Mammary epithelial cell (primary cell): Measurements from ENCODE around the gene LPP.

Experiments used
- EZH2 ChIP-seq: IDR thresholded peaks from 2 replicates; pipeline ENCODE4 v1.6.1; 2012; ENCODE audit warnings: low read length, inconsistent platforms, borderline replicate concordance
- TF ChIP-seq, protein P1 (sequence below), 2 donors: IDR thresholded peaks in 1 of 2; conservative IDR thresholded peaks in 1 of 2; 2 replicates each; pipeline ENCODE4 v1.5.1; 2011 to 2012; ENCODE audit warnings: inconsistent platforms in 2 of 2, low read length in 2 of 2, mild to moderate bottlenecking in 2 of 2, control low read depth in 1 of 2, low read depth in 1 of 2; ENCODE audit not compliant: insufficient read depth in 1 of 2; ENCODE audit errors: extremely low read depth in 1 of 2

DNA sequence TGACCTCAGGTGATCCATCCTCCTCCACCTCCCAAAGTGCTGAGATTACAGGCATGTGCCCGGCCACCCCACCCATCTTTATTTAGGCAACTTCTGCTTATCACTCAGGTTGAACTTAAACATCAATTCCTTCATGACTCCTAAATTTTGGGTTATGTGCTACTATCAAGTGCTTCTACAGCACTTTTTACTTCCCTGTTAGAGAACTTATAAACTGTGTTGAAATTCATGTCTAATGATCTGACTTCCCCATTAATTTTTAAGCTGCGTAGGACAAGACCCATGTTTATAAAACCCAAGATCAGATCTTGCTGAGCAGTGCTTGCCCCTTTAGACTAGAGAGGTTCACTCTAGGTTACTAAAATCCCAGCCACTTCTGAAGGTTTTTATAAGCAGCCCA is 751.6 kb downstream of the LPP start:
- TF ChIP-seq, protein P1, sequence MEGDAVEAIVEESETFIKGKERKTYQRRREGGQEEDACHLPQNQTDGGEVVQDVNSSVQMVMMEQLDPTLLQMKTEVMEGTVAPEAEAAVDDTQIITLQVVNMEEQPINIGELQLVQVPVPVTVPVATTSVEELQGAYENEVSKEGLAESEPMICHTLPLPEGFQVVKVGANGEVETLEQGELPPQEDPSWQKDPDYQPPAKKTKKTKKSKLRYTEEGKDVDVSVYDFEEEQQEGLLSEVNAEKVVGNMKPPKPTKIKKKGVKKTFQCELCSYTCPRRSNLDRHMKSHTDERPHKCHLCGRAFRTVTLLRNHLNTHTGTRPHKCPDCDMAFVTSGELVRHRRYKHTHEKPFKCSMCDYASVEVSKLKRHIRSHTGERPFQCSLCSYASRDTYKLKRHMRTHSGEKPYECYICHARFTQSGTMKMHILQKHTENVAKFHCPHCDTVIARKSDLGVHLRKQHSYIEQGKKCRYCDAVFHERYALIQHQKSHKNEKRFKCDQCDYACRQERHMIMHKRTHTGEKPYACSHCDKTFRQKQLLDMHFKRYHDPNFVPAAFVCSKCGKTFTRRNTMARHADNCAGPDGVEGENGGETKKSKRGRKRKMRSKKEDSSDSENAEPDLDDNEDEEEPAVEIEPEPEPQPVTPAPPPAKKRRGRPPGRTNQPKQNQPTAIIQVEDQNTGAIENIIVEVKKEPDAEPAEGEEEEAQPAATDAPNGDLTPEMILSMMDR (conservative IDR thresholded peaks at IDR 0.05 in 1 of 2, IDR thresholded peaks at IDR 0.05 in 1 of 2; ENCODE audit: extremely low read depth in 1 of 2, insufficient read depth in 1 of 2, low read depth in 1 of 2, low read length in 2 of 2) = no peak
- TF ChIP-seq EZH2 = no peak
